Kidney (tissue), 14 donors: Measurements from ENCODE around the gene BTG4. TPM values are rescaled to one million over a fixed set of nuclear protein-coding genes. Genes with fewer than 3 reads are reported as not detected.

ENCODE experiments used
- DNase-seq, 5 donors: peaks; one replicate each; pipeline ENCODE4 v3.0.0-alpha.2; 2013 to 2020
- FAIRE-seq: peaks from 2 replicates; lab custom pipeline; 2012; peaks lifted over from hg19 to GRCh38; lab: Jason Lieb, UNC
- H3K27ac ChIP-seq, 2 donors: one replicate each; pipeline ENCODE4 v1.7.0; 2013; ENCODE audit warnings: low read depth in 2 of 2, low read length in 2 of 2, inconsistent platforms in 1 of 2
- H3K27me3 ChIP-seq: one replicate; pipeline ENCODE4 v1.7.1; 2013; ENCODE audit warnings: low read length, inconsistent platforms; ENCODE audit not compliant: control insufficient read depth, insufficient read depth
- H3K36me3 ChIP-seq, 3 donors: one replicate each; pipeline versions ENCODE4 v1.7.0 to v1.7.1; 2013; ENCODE audit warnings: low read length in 3 of 3, control low read depth in 1 of 3, inconsistent platforms in 1 of 3; ENCODE audit not compliant: insufficient read depth in 3 of 3, control insufficient read depth in 2 of 3
- H3K4me1 ChIP-seq, 3 donors: one replicate each; pipeline versions ENCODE4 v1.7.0 to v1.7.1; 2013; ENCODE audit warnings: low read length in 3 of 3, inconsistent platforms in 1 of 3, low read depth in 1 of 3; ENCODE audit not compliant: control insufficient read depth in 2 of 3, insufficient read depth in 2 of 3
- H3K4me3 ChIP-seq, 3 donors: one replicate each; pipeline versions ENCODE4 v1.7.0 to v1.8.1; 2013; ENCODE audit warnings: low read length in 3 of 3, control low read depth in 1 of 3, inconsistent platforms in 1 of 3
- H3K9ac ChIP-seq, 3 donors: one replicate each; pipeline versions ENCODE4 v1.7.0 to v1.7.1; 2013; ENCODE audit warnings: low read length in 3 of 3, control low read depth in 1 of 3, inconsistent platforms in 1 of 3
- H3K9me3 ChIP-seq, 3 donors: one replicate each; pipeline versions ENCODE4 v1.7.0 to v1.7.1; 2013; ENCODE audit warnings: low read length in 3 of 3, control low read depth in 1 of 3, inconsistent platforms in 1 of 3; ENCODE audit not compliant: control insufficient read depth in 2 of 3, insufficient read depth in 1 of 3
- CTCF ChIP-seq: IDR thresholded peaks from 3 replicates; pipeline ENCODE4 v1.5.1; 2012; ENCODE audit warnings: mild to moderate bottlenecking, moderate library complexity, borderline replicate concordance; ENCODE audit not compliant: insufficient read depth; ENCODE audit errors: extremely low read depth
- intact Hi-C: fragments of 100-400 bp; cut with DNase I; formaldehyde crosslinking; loops from one replicate; pipeline ENCODE4 v1.11.1; 2022
- polyA plus RNA-seq: library from polyadenylated mRNA; stranded (reverse); fragments of 350-450 nt; fragmentation: Illumina TruSeq; extraction: RNeasy Lipid Tissue Mini Kit (QIAGEN cat#74804); gene quantifications from one replicate; pipeline ENCODE4 v1.2.3, GENCODE V29; 2014; ENCODE audit warnings: low read depth, low replicate concordance; ENCODE audit not compliant: insufficient read depth
- total RNA-seq: library from RNA; stranded (reverse); fragmentation: NEBNext Ultra II Directional; extraction: Animal tissue kit (Norgen Biotek cat#: 25700); gene quantifications from one replicate; pipeline ENCODE4 v1.2.1, GENCODE V29; 2021
- donor health status: control.
- donor health status: control.
- donor health status: control.
- donor health status: control.
- donor health status: control.
- donor health status: DM: yes; HTN: yes; CAD: no.
- donor health status: Normal renal cell carcinoma (clear cell type).

BTG4 gene
- total and polyA plus RNA-seq, 2 donors from 2014 or later, result not detected

GRCh38 chr11:111535281-111535680, 23.1 kb upstream of the BTG4 start:
- no peaks in the 10 kb centered on the region for H3K27me3 ChIP-seq
- H3K27ac ChIP-seq, result no peak overlapping the region
- no peaks in the 10 kb centered on the region for H3K36me3 ChIP-seq
- H3K9ac ChIP-seq, result no peak overlapping the region
- no peak for FAIRE-seq
- H3K9me3 ChIP-seq, result no peaks in the 10 kb centered on the region
- no peak for DNase-seq
- no peak overlapping the region for H3K4me3 ChIP-seq
- peaks cover 0 to 9% (median 0%) of the 10 kb centered on the region in 3 donors for H3K4me1 ChIP-seq
- intact Hi-C loops, result no loop called here
- no peak for TF ChIP-seq CTCF

GRCh38 chr11:111532365-111532709, 20.2 kb upstream of the BTG4 start:
- Histone ChIP-seq H3K36me3 (no peaks in the 10 kb centered on the region), H3K9me3 (no peaks in the 10 kb centered on the region), H3K27ac (no peak overlapping the region), H3K27me3 (no peaks in the 10 kb centered on the region), H3K4me3 (no peak overlapping the region), H3K9ac (no peak overlapping the region), H3K4me1 (no peaks in the 10 kb centered on the region)
- TF ChIP-seq CTCF, result no peak
- intact Hi-C loops, result no loop called here
- no peak for DNase-seq
- no peak for FAIRE-seq

- Histone ChIP-seq H3K4me3 (no peak overlapping the region), H3K27ac (no peak overlapping the region), H3K27me3 (no peaks in the 10 kb centered on the region), H3K9ac (no peak overlapping the region), H3K9me3 (no peaks in the 10 kb centered on the region), H3K36me3 (no peaks in the 10 kb centered on the region), H3K4me1 (no peaks in the 10 kb centered on the region)
- no peak for DNase-seq
- FAIRE-seq, result no peak
- TF ChIP-seq CTCF, result no peak
- intact Hi-C loops, result no loop called here
Observed at GRCh38 chr11:111531687-111532364, 19.6 kb upstream of the BTG4 start.

- Histone ChIP-seq H3K27me3 (no peaks in the 10 kb centered on the region), H3K9ac (no peak overlapping the region), H3K27ac (no peak overlapping the region), H3K36me3 (no peaks in the 10 kb centered on the region), H3K9me3 (no peaks in the 10 kb centered on the region), H3K4me3 (no peak overlapping the region), H3K4me1 (no peaks in the 10 kb centered on the region)
- no peak for TF ChIP-seq CTCF
- DNase-seq (no peak), FAIRE-seq (no peak)
- intact Hi-C loops, result no loop called here
Observed at GRCh38 chr11:111531136-111531535, 18.9 kb upstream of the BTG4 start.
